ENCODE data around the gene MTCL1.

The MTCL1 gene

GRCh38 chr18:8794156-8794933 is 89.0 kb downstream of the MTCL1 start:
- H3K9me3 Mint-ChIP-seq: no peaks in the 10 kb centered on the region
- H3K36me3 Mint-ChIP-seq: no peaks in the 10 kb centered on the region
- no peaks in the 10 kb centered on the region for H3K27me3 Mint-ChIP-seq
- no peak for ATAC-seq
- no peak overlapping the region for H3K27ac Mint-ChIP-seq
- no peaks in the 10 kb centered on the region for H3K4me1 Mint-ChIP-seq
- no peak overlapping the region for H3K4me3 Mint-ChIP-seq

- ATAC-seq: no peak
- no peaks in the 10 kb centered on the region for H3K4me1 Mint-ChIP-seq
- H3K4me3 Mint-ChIP-seq: no peak overlapping the region
- no peak overlapping the region for H3K27ac Mint-ChIP-seq
- no peaks in the 10 kb centered on the region for H3K9me3 Mint-ChIP-seq
- no peaks in the 10 kb centered on the region for H3K36me3 Mint-ChIP-seq
- no peaks in the 10 kb centered on the region for H3K27me3 Mint-ChIP-seq
Measured at GRCh38 chr18:8794934-8795280, 89.6 kb downstream of the MTCL1 start.

- no peak for ATAC-seq
- H3K4me3 Mint-ChIP-seq: no peak overlapping the region
- H3K36me3 Mint-ChIP-seq: no peaks in the 10 kb centered on the region
- no peak overlapping the region for H3K27ac Mint-ChIP-seq
- H3K4me1 Mint-ChIP-seq: no peaks in the 10 kb centered on the region
- H3K27me3 Mint-ChIP-seq: no peaks in the 10 kb centered on the region
- H3K9me3 Mint-ChIP-seq: no peaks in the 10 kb centered on the region
Measured at GRCh38 chr18:8795586-8796325, 90.4 kb downstream of the MTCL1 start.

DNA sequence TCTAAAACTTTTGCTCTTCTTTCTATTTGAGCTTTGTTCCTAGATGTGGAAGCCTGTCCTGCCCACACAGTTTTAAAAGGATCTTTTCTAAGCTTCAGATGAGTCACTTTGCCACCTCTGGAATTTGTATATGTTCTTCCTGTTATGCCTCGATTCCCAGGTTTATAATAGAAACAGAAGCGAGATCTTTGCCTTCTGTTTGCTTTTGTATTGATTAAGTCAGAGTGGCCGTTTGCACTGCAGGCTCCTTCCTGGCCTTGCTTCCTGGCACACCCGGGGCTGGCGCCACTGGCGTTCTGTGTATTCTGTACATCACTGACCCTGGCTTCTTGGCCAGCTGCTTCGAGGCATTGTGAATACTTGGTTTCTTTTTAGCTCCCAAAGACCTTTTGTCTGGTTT is 91.8 kb downstream of the MTCL1 start:
- ATAC-seq: no peak
- Mint-ChIP-seq H3K27me3 (no peaks in the 10 kb centered on the region), H3K36me3 (no peaks in the 10 kb centered on the region), H3K9me3 (no peaks in the 10 kb centered on the region), H3K27ac (no peak overlapping the region), H3K4me3 (no peak overlapping the region), H3K4me1 (no peaks in the 10 kb centered on the region)

GRCh38 chr18:8799001-8799400 is 93.6 kb downstream of the MTCL1 start:
- H3K27me3 Mint-ChIP-seq: no peaks in the 10 kb centered on the region
- no peaks in the 10 kb centered on the region for H3K9me3 Mint-ChIP-seq
- H3K36me3 Mint-ChIP-seq: no peaks in the 10 kb centered on the region
- H3K4me3 Mint-ChIP-seq: no peak overlapping the region
- ATAC-seq: no peak
- no peaks in the 10 kb centered on the region for H3K4me1 Mint-ChIP-seq
- H3K27ac Mint-ChIP-seq: no peak overlapping the region

- Mint-ChIP-seq H3K4me3 (no peak overlapping the region), H3K9me3 (no peaks in the 10 kb centered on the region), H3K4me1 (no peaks in the 10 kb centered on the region), H3K27me3 (no peaks in the 10 kb centered on the region), H3K36me3 (no peaks in the 10 kb centered on the region), H3K27ac (no peak overlapping the region)
- ATAC-seq: no peak
Measured at GRCh38 chr18:8799596-8800441, 94.5 kb downstream of the MTCL1 start.

GRCh38 chr18:8800445-8800844 is 95.1 kb downstream of the MTCL1 start:
- no peak overlapping the region for H3K27ac Mint-ChIP-seq
- H3K4me3 Mint-ChIP-seq: no peak overlapping the region
- no peaks in the 10 kb centered on the region for H3K4me1 Mint-ChIP-seq
- H3K36me3 Mint-ChIP-seq: no peaks in the 10 kb centered on the region
- H3K27me3 Mint-ChIP-seq: no peaks in the 10 kb centered on the region
- no peaks in the 10 kb centered on the region for H3K9me3 Mint-ChIP-seq
- ATAC-seq: no peak

DNA sequence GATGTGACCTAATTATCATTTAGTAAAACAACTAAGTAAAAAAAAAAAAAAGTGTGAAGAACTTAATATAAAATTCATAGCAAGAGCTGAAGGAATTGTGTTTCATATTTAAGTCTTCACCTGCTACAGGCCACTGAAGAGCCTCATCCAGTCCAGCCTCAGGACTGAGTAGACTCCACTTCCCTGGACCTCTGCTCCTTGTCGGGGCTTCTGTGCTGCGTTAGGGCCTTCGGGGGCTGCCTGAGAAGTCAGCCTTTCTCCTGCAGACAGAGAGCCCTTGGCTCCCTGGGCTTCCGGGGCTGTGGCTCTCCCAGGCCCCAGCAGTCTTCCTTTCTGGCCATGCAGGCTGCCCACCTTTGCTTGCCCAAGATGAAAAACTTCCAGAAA is 95.5 kb downstream of the MTCL1 start:
- Mint-ChIP-seq H3K27ac (no peak overlapping the region), H3K27me3 (no peaks in the 10 kb centered on the region), H3K4me3 (no peak overlapping the region), H3K9me3 (no peaks in the 10 kb centered on the region), H3K4me1 (no peaks in the 10 kb centered on the region), H3K36me3 (no peaks in the 10 kb centered on the region)
- ATAC-seq: no peak

- H3K9me3 Mint-ChIP-seq: no peaks in the 10 kb centered on the region
- H3K36me3 Mint-ChIP-seq: no peaks in the 10 kb centered on the region
- ATAC-seq: no peak
- no peak overlapping the region for H3K27ac Mint-ChIP-seq
- no peaks in the 10 kb centered on the region for H3K4me1 Mint-ChIP-seq
- H3K4me3 Mint-ChIP-seq: no peak overlapping the region
- no peaks in the 10 kb centered on the region for H3K27me3 Mint-ChIP-seq
Measured at GRCh38 chr18:8801263-8801901, 96.0 kb downstream of the MTCL1 start.

DNA sequence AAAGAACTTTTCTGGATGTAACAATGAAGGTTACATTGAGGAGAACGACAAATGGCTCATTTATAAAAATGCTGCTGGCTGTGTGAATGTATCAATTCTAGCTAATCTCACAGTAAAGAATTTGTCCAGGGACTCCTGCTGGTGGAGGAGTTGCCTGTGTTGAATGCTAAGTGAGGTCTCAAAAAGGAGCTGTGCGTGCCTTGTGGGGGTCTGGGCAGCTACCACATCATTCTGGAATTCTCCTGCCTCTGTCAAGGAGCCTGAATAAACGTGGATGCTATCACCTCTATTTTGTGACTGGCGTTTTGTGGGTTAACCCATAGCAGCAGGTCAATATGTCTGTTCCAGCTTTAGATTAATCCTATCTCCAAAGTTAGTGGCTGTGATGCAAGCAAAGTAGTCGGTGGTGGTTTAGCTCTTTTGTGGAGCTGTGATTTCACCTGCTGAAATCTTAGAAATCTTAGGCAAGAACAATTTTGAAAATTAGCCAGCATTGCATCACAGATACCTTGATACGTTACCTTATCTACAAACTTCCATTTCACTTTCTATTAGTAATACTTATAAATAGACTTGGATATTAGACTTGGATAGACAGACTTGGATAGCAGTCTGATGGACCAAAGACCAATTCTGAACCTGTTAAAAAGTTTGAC is 96.8 kb downstream of the MTCL1 start:
- H3K27me3 Mint-ChIP-seq: no peaks in the 10 kb centered on the region
- ATAC-seq: no peak
- H3K9me3 Mint-ChIP-seq: no peaks in the 10 kb centered on the region
- H3K4me3 Mint-ChIP-seq: no peak overlapping the region
- H3K4me1 Mint-ChIP-seq: no peaks in the 10 kb centered on the region
- no peaks in the 10 kb centered on the region for H3K36me3 Mint-ChIP-seq
- H3K27ac Mint-ChIP-seq: no peak overlapping the region

DNA sequence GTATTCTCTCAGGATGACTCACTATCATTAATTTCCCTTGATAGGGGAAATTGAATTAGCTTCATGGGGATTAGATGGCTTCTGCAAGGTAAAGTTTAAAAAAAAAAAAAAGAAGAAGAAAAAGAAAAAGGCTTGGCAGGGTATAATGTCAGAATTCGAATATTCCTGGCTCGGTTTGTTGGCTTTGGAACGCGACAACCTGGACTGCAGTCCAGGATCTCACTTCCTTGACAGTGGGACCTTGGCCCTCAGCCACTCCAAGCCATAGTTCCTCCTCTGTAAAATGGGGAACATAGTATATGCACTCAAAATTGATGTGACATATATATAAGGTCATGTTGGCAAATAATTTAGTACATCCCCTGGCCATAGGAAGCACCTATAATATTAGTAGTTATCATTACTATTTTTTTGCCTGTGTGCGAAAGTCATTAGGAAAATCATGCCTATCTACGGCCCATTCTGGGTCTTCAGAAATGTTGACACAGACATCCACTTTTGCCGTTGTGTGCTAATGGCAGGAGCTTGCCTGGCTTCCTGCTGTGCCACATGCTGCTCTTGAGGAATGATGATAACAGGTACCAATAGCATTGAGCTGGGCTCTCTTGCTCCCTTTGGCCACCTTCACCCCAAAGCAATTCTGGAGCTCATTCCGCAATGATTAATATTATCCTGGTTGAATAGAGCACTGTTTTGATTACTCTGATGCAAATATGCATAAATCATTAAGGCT is 97.9 kb downstream of the MTCL1 start:
- H3K4me3 Mint-ChIP-seq: no peak overlapping the region
- ATAC-seq: no peak
- H3K9me3 Mint-ChIP-seq: no peaks in the 10 kb centered on the region
- H3K36me3 Mint-ChIP-seq: no peaks in the 10 kb centered on the region
- no peaks in the 10 kb centered on the region for H3K4me1 Mint-ChIP-seq
- no peaks in the 10 kb centered on the region for H3K27me3 Mint-ChIP-seq
- H3K27ac Mint-ChIP-seq: no peak overlapping the region

- no peaks in the 10 kb centered on the region for H3K36me3 Mint-ChIP-seq
- H3K4me1 Mint-ChIP-seq: no peaks in the 10 kb centered on the region
- no peaks in the 10 kb centered on the region for H3K27me3 Mint-ChIP-seq
- ATAC-seq: no peak
- H3K4me3 Mint-ChIP-seq: no peak overlapping the region
- H3K27ac Mint-ChIP-seq: no peak overlapping the region
- H3K9me3 Mint-ChIP-seq: no peaks in the 10 kb centered on the region
Measured at GRCh38 chr18:8803957-8804356, 98.6 kb downstream of the MTCL1 start.

DNA sequence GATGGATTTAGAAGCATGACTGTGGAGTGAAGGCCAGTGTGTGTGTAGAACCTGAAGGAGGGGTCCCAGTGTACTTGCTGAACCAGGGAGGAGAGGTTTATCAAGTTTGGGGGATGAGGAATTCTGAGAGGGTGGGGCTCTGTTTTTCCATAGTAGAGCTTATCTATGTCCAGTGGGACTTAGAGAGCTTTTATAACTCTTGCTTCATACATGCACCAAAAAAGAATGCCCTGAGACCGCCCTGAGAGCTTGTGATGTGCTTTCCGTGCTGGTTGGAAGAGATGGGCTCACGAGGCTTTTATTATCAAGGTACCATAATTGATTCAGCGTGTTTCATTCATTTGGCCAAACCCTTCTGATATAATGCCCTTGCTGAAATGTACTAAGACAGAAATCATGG is 100.2 kb downstream of the MTCL1 start:
- Mint-ChIP-seq H3K9me3 (no peaks in the 10 kb centered on the region), H3K27me3 (no peaks in the 10 kb centered on the region), H3K27ac (no peak overlapping the region), H3K36me3 (peaks cover 10% of the 10 kb centered on the region), H3K4me3 (no peak overlapping the region), H3K4me1 (no peaks in the 10 kb centered on the region)
- ATAC-seq: no peak

- Mint-ChIP-seq H3K4me1 (peaks cover 6% of the 10 kb centered on the region), H3K27me3 (no peaks in the 10 kb centered on the region), H3K4me3 (no peak overlapping the region), H3K9me3 (no peaks in the 10 kb centered on the region), H3K36me3 (peaks cover 10% of the 10 kb centered on the region), H3K27ac (no peak overlapping the region)
- ATAC-seq: no peak
Measured at GRCh38 chr18:8806100-8806797, 100.9 kb downstream of the MTCL1 start.
